HL-60 (cell line): Measurements from ENCODE around the gene MGAT4B.

Source experiments
- CTCF ChIP-seq: IDR thresholded peaks from one replicate; pipeline ENCODE4 v1.5.1; 2011; ENCODE audit warnings: low read length, control low read depth, inconsistent platforms; ENCODE audit not compliant: insufficient read depth
- GABPA ChIP-seq: IDR thresholded peaks from 2 replicates; pipeline ENCODE4 v1.6.1; 2012; ENCODE audit warnings: low read depth
- POLR2AphosphoS5 ChIP-seq: IDR thresholded peaks from 2 replicates; pipeline ENCODE4 v1.6.1; 2012; ENCODE audit warnings: low read depth

- TF ChIP-seq POLR2AphosphoS5, result no peak
- TF ChIP-seq CTCF, result no peak
- TF ChIP-seq GABPA, result no peak
These were observed 15.9 kb upstream of the MGAT4B start for GRCh38 chr5:179822444-179822990.
